ENCODE data around the gene CDS2.

Gene CDS2

GRCh38 chr20:5122873-5123260, 3.9 kb upstream of the CDS2 start:
- H4K91ac ChIP-seq (ENCODE audit: low read depth, low read length): no peak overlapping the region
- no peak overlapping the region for H2BK12ac ChIP-seq (ENCODE audit: low read length)
- H2BK120ac ChIP-seq (ENCODE audit: insufficient read depth, low read length, poor library complexity): no peak overlapping the region
- no peak overlapping the region for H3K23ac ChIP-seq (ENCODE audit: low read length)
- H3K4me1 ChIP-seq (ENCODE audit: control insufficient read depth in 1 of 2, insufficient read depth in 2 of 2, low read length in 2 of 2): peaks cover 4 to 5% of the 10 kb centered on the region in 2 experiments
- H4K12ac ChIP-seq (ENCODE audit: low read depth, low read length): no peak overlapping the region
- no peak overlapping the region for H2AFZ ChIP-seq (ENCODE audit: insufficient read depth, low read length, poor library complexity)
- H2BK5ac ChIP-seq (ENCODE audit: low read depth, low read length, poor library complexity): no peak overlapping the region
- H3K36me3 ChIP-seq (ENCODE audit: control insufficient read depth in 1 of 2, insufficient read depth in 2 of 2, low read length in 2 of 2): peaks cover 2 to 3% of the 10 kb centered on the region in 2 experiments
- no peak overlapping the region for H2AK5ac ChIP-seq (ENCODE audit: low read length)
- no peak overlapping the region for H4K8ac ChIP-seq (ENCODE audit: low read depth, low read length)
- H3K18ac ChIP-seq (ENCODE audit: low read length): no peak overlapping the region
- H3K9ac ChIP-seq (ENCODE audit: low read length): no peak overlapping the region
- H3K9me3 ChIP-seq (ENCODE audit: insufficient read depth, low read depth, low read length): no peaks in the 10 kb centered on the region
- H3K27me3 ChIP-seq (ENCODE audit: insufficient read depth, low read length): no peaks in the 10 kb centered on the region
- H3K79me2 ChIP-seq (ENCODE audit: control insufficient read depth, insufficient read depth, low read length, poor library complexity): peaks cover 19% of the 10 kb centered on the region
- H3K4ac ChIP-seq (ENCODE audit: low read depth, low read length): no peak overlapping the region
- no peak overlapping the region for H3K14ac ChIP-seq (ENCODE audit: low read length)
- no peak overlapping the region for H3K27ac ChIP-seq (ENCODE audit: low read depth, low read length)
- peak; percentile 42 to 81 for DNase-seq
- no peak overlapping the region for H3K4me3 ChIP-seq (ENCODE audit: low read depth, low read length)
- no peak overlapping the region for H3K4me2 ChIP-seq (ENCODE audit: low read length)
- peaks cover 11% of the 10 kb centered on the region for H3K79me1 ChIP-seq (ENCODE audit: low read length)
- WGBS (ENCODE audit: extremely low coverage, insufficient coverage, insufficient read length): no CpG with 5 or more reads among the region's 1 CpG

GRCh38 chr20:5127204-5127858, 523 bp downstream of the CDS2 start:
- Histone ChIP-seq H4K8ac (ENCODE audit: low read depth, low read length) (peak overlapping the region; percentile 86), H2AK5ac (ENCODE audit: low read length) (peak overlapping the region; percentile 59), H3K9ac (ENCODE audit: low read length) (peak overlapping the region; percentile 92), H2BK5ac (ENCODE audit: low read depth, low read length, poor library complexity) (peak overlapping the region; percentile 73), H3K4me2 (ENCODE audit: low read length) (peak overlapping the region; percentile 64), H3K79me2 (ENCODE audit: control insufficient read depth, insufficient read depth, low read length, poor library complexity) (peaks cover 6% of the 10 kb centered on the region), H3K79me1 (ENCODE audit: low read length) (peaks cover 6% of the 10 kb centered on the region), H3K18ac (ENCODE audit: low read length) (peak overlapping the region; percentile 97), H3K23ac (ENCODE audit: low read length) (no peak overlapping the region), H3K4me1 (ENCODE audit: control insufficient read depth in 1 of 2, insufficient read depth in 2 of 2, low read length in 2 of 2) (peaks cover 3 to 4% of the 10 kb centered on the region in 2 experiments), H2BK120ac (ENCODE audit: insufficient read depth, low read length, poor library complexity) (peak overlapping the region; percentile 61), H3K36me3 (ENCODE audit: control insufficient read depth in 1 of 2, insufficient read depth in 2 of 2, low read length in 2 of 2) (no peaks in the 10 kb centered on the region), H3K4me3 (ENCODE audit: low read depth, low read length) (peak overlapping the region; percentile 96), H4K12ac (ENCODE audit: low read depth, low read length) (peak overlapping the region; percentile 71), H2BK12ac (ENCODE audit: low read length) (no peak overlapping the region), H3K27ac (ENCODE audit: low read depth, low read length) (peak overlapping the region; percentile 78), H2AFZ (ENCODE audit: insufficient read depth, low read length, poor library complexity) (peak overlapping the region; percentile 98), H3K27me3 (ENCODE audit: insufficient read depth, low read length) (no peaks in the 10 kb centered on the region), H3K4ac (ENCODE audit: low read depth, low read length) (peak overlapping the region; percentile 60), H3K14ac (ENCODE audit: low read length) (peak overlapping the region; percentile 96), H4K91ac (ENCODE audit: low read depth, low read length) (peak overlapping the region; percentile 86), H3K9me3 (ENCODE audit: insufficient read depth, low read depth, low read length) (no peaks in the 10 kb centered on the region)
- DNase-seq: peak in 1 of 2 donors; percentile 41
- WGBS (ENCODE audit: extremely low coverage, insufficient coverage, insufficient read length): no CpG with 5 or more reads among the region's 44 CpGs

GRCh38 chr20:5127859-5128424, 1.1 kb downstream of the CDS2 start:
- no peak overlapping the region for H3K23ac ChIP-seq (ENCODE audit: low read length)
- no CpG with 5 or more reads among the region's 6 CpGs for WGBS (ENCODE audit: extremely low coverage, insufficient coverage, insufficient read length)
- no peak overlapping the region for H2AFZ ChIP-seq (ENCODE audit: insufficient read depth, low read length, poor library complexity)
- DNase-seq: no peak
- H3K18ac ChIP-seq (ENCODE audit: low read length): no peak overlapping the region
- no peak overlapping the region for H2BK5ac ChIP-seq (ENCODE audit: low read depth, low read length, poor library complexity)
- peak overlapping the region; percentile 34 for H3K4ac ChIP-seq (ENCODE audit: low read depth, low read length)
- peaks cover 3 to 4% of the 10 kb centered on the region in 2 experiments for H3K4me1 ChIP-seq (ENCODE audit: control insufficient read depth in 1 of 2, insufficient read depth in 2 of 2, low read length in 2 of 2)
- H3K9me3 ChIP-seq (ENCODE audit: insufficient read depth, low read depth, low read length): no peaks in the 10 kb centered on the region
- no peak overlapping the region for H3K14ac ChIP-seq (ENCODE audit: low read length)
- H3K4me2 ChIP-seq (ENCODE audit: low read length): peak overlapping the region; percentile 64
- H3K79me1 ChIP-seq (ENCODE audit: low read length): peaks cover 6% of the 10 kb centered on the region
- no peaks in the 10 kb centered on the region for H3K36me3 ChIP-seq (ENCODE audit: control insufficient read depth in 1 of 2, insufficient read depth in 2 of 2, low read length in 2 of 2)
- H2BK120ac ChIP-seq (ENCODE audit: insufficient read depth, low read length, poor library complexity): no peak overlapping the region
- no peak overlapping the region for H2AK5ac ChIP-seq (ENCODE audit: low read length)
- H3K9ac ChIP-seq (ENCODE audit: low read length): no peak overlapping the region
- H4K12ac ChIP-seq (ENCODE audit: low read depth, low read length): no peak overlapping the region
- H4K8ac ChIP-seq (ENCODE audit: low read depth, low read length): no peak overlapping the region
- H2BK12ac ChIP-seq (ENCODE audit: low read length): no peak overlapping the region
- no peak overlapping the region for H3K27ac ChIP-seq (ENCODE audit: low read depth, low read length)
- H3K79me2 ChIP-seq (ENCODE audit: control insufficient read depth, insufficient read depth, low read length, poor library complexity): peaks cover 6% of the 10 kb centered on the region
- no peaks in the 10 kb centered on the region for H3K27me3 ChIP-seq (ENCODE audit: insufficient read depth, low read length)
- H4K91ac ChIP-seq (ENCODE audit: low read depth, low read length): no peak overlapping the region
- H3K4me3 ChIP-seq (ENCODE audit: low read depth, low read length): peak overlapping the region; percentile 96

DNA sequence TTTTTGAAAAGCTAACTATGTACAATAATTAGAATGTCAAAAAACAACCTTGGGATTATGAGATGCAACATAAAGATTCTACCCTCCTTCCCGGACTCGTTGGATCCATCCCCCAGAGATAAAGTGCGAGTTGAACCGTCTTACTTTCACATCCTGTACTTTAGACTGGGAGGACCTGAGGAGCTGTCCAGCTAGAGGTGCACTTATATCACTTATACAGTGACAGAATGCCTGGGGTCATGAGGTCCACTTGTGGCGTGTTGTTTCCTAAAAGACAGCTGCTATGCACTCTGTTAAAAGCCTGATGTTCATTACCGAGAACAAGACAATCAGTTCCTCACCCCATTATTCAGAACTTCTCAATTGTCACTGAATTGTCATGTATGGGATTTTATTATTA, 2.1 kb downstream of the CDS2 start:
- Histone ChIP-seq H3K79me2 (ENCODE audit: control insufficient read depth, insufficient read depth, low read length, poor library complexity) (peaks cover 6% of the 10 kb centered on the region), H2BK120ac (ENCODE audit: insufficient read depth, low read length, poor library complexity) (no peak overlapping the region), H2AK5ac (ENCODE audit: low read length) (no peak overlapping the region), H4K91ac (ENCODE audit: low read depth, low read length) (no peak overlapping the region), H4K8ac (ENCODE audit: low read depth, low read length) (no peak overlapping the region), H3K4me1 (ENCODE audit: control insufficient read depth in 1 of 2, insufficient read depth in 2 of 2, low read length in 2 of 2) (peaks cover 3 to 4% of the 10 kb centered on the region in 2 experiments), H3K27ac (ENCODE audit: low read depth, low read length) (no peak overlapping the region), H3K9me3 (ENCODE audit: insufficient read depth, low read depth, low read length) (no peaks in the 10 kb centered on the region), H3K4me3 (ENCODE audit: low read depth, low read length) (no peak overlapping the region), H3K14ac (ENCODE audit: low read length) (no peak overlapping the region), H3K4ac (ENCODE audit: low read depth, low read length) (no peak overlapping the region), H2BK12ac (ENCODE audit: low read length) (no peak overlapping the region), H2BK5ac (ENCODE audit: low read depth, low read length, poor library complexity) (no peak overlapping the region), H3K27me3 (ENCODE audit: insufficient read depth, low read length) (no peaks in the 10 kb centered on the region), H3K9ac (ENCODE audit: low read length) (no peak overlapping the region), H3K79me1 (ENCODE audit: low read length) (peaks cover 6% of the 10 kb centered on the region), H3K23ac (ENCODE audit: low read length) (no peak overlapping the region), H3K36me3 (ENCODE audit: control insufficient read depth in 1 of 2, insufficient read depth in 2 of 2, low read length in 2 of 2) (no peaks in the 10 kb centered on the region), H4K12ac (ENCODE audit: low read depth, low read length) (no peak overlapping the region), H3K18ac (ENCODE audit: low read length) (no peak overlapping the region), H3K4me2 (ENCODE audit: low read length) (no peak overlapping the region), H2AFZ (ENCODE audit: insufficient read depth, low read length, poor library complexity) (no peak overlapping the region)
- no CpG with 5 or more reads among the region's 6 CpGs for WGBS (ENCODE audit: extremely low coverage, insufficient coverage, insufficient read length)
- DNase-seq: no peak
